Activated CD4-positive, alpha-beta T cell treated with anti-CD3 and anti-CD28 coated beads, Interleukin-2, Interleukin-4, amounts not matched to agents 100 ng/mL and 50 ng/mL, durations not matched to agents 16 hours and 8 hours (primary cell): ENCODE results near the gene OBSCN.

Experiments used
- DNase-seq: peaks from one replicate; pipeline ENCODE4 v3.0.0-alpha.2; 2020; ENCODE audit warnings: low spot score

OBSCN gene

GRCh38 chr1:228403231-228403631 is 195.4 kb downstream of the OBSCN start:
- DNase-seq, result no peak

- no peak for DNase-seq
Observed at GRCh38 chr1:228404107-228404720, 196.4 kb downstream of the OBSCN start.

GRCh38 chr1:228405200-228405978 is 197.5 kb downstream of the OBSCN start:
- no peak for DNase-seq

- no peak for DNase-seq
Observed at GRCh38 chr1:228405979-228406228, 198.1 kb downstream of the OBSCN start.

- DNase-seq, result no peak
Observed at GRCh38 chr1:228407106-228408040, 199.5 kb downstream of the OBSCN start.

GRCh38 chr1:228408041-228408868 is 200.4 kb downstream of the OBSCN start:
- no peak for DNase-seq

- DNase-seq, result no peak
Observed at GRCh38 chr1:228408869-228409805, 201.3 kb downstream of the OBSCN start.

GRCh38 chr1:228410015-228410414 is 202.2 kb downstream of the OBSCN start:
- DNase-seq, result no peak

- DNase-seq, result no peak
Observed at GRCh38 chr1:228410671-228411070, 202.8 kb downstream of the OBSCN start.

- DNase-seq, result no peak
Observed at GRCh38 chr1:228411121-228411520, 203.3 kb downstream of the OBSCN start.

- DNase-seq, result no peak
Observed at GRCh38 chr1:228411548-228412430, 203.9 kb downstream of the OBSCN start.

- no peak for DNase-seq
Observed at GRCh38 chr1:228413241-228414010, 205.6 kb downstream of the OBSCN start.

- DNase-seq, result no peak
Observed at GRCh38 chr1:228414511-228415211, 206.8 kb downstream of the OBSCN start.

- DNase-seq, result no peak
Observed at GRCh38 chr1:228415221-228415620, 207.4 kb downstream of the OBSCN start.

- DNase-seq, result no peak
Observed at GRCh38 chr1:228415853-228416216, 208.0 kb downstream of the OBSCN start.

GRCh38 chr1:228416217-228416933 is 208.5 kb downstream of the OBSCN start, which contains the start of gene TRIM17:
Gene TRIM17 (minus strand): TSS chr1:228416861. CDS start chr1:228415072, 1,789 bp downstream.
- DNase-seq, result peak; percentile 31

GRCh38 chr1:228417061-228417460 is 209.2 kb downstream of the OBSCN start:
- DNase-seq, result no peak
